PC-9 (cell line): ENCODE results near the gene DOCK2.

Source experiments
- CTCF ChIP-seq: fragments of 200-600 bp; sonication (generic); conservative IDR thresholded peaks from 2 replicates; pipeline ENCODE4 v1.6.1; 2017; ENCODE audit warnings: mixed run types, antibody characterized with exemption, mild to moderate bottlenecking, moderate library complexity
- EZH2 ChIP-seq: fragments of 200-600 bp; sonication (generic); IDR thresholded peaks from 2 replicates; pipeline ENCODE4 v1.8.0; 2017; ENCODE audit warnings: antibody characterized with exemption, low read depth

- no peak for TF ChIP-seq CTCF
- TF ChIP-seq EZH2, result no peak
Observed at GRCh38 chr5:169911448-169912212, 274.6 kb downstream of the DOCK2 start.
